Activated CD4-positive, alpha-beta T cell treated with anti-CD3 and anti-CD28 coated beads, Interleukin-10, Interleukin-2, amounts not matched to agents 100 ng/mL and 50 ng/mL, durations not matched to agents 16 hours and 8 hours (primary cell): ENCODE results near the gene SPAG17.

Source experiments
- DNase-seq: peaks from one replicate; pipeline ENCODE4 v3.0.0-alpha.2; 2020

The SPAG17 gene

DNA sequence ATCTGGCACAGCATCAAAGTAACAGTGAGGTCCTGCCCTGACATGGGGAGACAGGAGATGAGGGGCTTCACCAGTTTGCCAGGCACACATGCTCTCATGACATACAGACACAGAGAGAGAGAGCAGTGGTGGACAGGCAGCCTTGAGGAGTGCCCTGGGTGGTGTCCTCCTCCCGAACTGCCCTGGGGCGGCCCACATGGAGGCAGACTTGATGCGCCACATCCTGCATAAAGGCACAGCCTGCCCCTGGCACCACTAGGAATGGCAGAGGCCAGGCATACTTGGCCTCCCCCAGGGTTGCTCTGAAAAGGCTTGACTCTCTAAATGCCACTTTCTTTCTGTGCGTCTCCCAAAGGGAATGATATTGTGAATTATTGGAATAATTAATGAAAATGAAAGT, 67.5 kb downstream of the SPAG17 start:
- DNase-seq, result no peak

DNA sequence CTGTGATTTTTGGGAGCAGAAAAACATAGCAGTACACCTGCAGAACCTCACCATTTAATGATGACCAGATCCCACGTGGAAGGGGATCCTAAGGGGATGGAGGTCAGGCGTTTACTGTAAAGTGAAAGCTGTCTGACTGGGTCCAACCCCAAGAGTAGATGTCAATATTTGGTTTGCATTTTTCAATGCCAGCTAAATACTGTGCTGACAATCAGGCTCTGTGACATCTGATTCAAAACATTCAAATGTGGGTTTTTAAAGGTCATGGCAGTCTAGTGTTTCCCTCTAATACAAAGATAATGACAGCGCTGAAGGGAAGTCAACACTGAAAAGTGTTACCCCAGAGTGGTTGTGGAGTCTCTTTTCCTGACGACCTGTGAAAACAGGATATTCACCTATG, 68.1 kb downstream of the SPAG17 start:
- DNase-seq, result no peak

DNA sequence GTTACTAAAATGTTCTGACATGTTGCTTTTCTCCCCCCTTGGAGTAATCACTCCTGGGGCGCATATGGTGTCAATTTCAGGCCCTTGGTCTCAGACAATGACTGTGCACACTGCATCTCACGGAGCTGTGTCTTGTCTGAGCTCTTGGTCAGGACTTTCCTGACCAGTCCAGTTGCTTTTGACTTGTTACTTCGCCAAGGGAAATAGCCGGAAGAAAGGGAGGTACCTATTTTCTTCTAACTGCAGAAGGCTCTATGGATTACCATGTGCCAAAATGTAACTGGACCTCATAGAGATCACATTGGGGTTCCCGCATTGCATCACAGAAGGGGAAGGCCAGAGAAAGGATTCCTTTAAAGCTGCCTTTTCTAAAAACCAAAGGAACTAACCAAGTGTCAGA, 68.6 kb downstream of the SPAG17 start:
- DNase-seq, result no peak

DNA sequence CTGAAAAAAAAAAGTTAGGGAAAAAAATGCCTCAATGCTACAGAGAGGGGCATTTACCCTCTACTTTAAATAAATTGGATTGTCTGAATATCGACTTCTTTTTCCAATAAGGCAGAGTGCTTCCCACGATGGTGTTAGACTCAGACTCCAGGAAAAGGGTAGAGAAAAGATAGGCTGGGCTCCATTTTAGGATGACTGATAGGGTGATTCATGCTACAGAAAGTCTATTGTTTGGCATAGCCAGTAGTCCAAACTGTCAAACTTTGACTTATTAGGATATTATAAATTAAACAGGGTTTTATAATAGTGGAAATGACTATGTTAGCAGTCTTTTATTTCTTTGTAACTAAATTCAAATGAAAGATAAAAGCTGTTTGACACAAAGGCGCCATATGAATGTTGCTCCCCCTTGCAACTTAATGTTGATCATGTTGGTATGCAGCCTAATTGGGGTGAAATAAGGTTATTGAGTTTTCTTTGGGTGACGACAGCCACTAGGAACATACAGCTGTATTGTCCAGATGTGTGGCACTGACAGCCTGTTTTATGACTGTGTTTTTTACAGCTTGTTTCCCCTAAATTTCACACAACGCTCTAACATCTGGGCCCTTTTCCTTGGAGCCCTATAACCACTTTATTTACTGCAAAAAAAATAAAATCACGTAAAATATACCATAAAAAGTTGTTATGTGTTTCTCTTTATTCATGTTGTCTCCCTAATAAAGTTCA, 69.3 kb downstream of the SPAG17 start:
- DNase-seq, result no peak

DNA sequence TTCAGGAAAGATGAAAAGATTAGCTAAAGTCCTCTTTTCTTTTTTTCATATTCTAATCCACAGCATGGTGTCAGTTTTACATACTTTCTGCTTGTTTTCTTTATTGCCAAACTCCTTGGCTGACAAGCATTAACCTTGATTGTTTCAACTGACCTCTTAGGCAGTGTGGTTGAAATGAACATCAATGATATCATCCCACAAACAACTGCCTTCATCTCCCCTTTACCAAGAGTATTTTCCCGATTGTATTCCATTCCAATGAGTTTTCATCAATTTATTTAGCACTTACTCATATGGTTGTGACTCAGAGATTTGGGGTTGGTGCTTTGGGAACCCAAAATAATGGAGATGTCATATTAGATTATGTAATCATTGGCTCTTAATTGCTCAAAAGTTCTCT, 71.8 kb downstream of the SPAG17 start:
- no peak for DNase-seq

DNA sequence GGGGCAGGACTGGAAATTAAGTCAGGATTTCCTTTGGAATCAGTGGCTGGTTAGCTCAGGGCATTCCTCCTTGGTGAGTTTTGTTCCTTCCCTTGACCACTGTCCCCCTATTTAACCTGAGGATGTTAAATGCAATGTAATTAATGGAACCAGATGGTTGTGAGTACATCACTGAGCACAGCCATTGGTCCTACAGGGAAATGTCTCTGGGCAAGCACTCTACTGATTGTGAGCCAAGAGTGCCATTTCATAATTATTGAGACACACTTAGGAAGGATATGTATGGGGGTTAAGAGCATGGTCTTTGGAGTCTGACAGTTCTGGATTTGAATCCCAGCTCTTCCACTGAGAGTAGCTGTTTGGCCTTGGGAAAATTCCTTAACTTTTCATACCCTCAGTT, 74.4 kb downstream of the SPAG17 start:
- no peak for DNase-seq

DNA sequence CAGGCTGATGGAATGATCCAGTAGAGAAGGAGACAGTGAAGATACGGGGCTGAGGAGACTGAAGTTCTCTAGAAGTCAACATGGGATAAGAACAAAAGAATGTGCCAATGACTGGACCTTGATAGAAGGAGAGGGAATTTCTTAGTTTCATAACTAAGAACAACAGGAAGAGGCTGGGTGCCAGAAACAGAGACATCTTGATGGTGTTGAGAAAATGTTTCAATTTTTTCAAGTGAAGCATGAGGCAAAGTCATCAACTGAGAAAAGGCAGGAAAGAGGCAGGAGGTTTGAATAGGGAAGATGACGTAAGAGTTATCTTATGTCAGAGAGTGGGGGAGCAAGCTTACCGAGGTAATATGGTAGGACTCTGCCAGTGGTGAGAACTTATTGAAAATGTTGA, 80.1 kb downstream of the SPAG17 start:
- no peak for DNase-seq

DNA sequence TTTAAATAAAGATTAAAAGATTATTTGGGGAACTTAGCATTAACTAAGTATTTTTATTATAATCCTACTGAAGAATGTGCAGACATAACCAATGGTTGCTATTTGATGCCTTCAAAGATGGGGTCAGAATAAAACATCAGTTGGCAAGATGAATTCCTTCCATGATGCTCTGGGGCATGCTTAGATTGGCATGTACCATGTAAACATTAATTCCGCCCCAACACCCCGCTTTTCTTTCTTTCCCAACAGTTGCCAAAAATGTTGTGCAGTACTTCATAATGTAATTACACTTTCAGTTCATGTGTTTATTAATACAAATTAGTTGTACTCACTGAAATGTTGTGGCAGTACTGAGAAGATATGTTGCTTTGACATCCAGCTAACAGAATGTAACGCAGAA, 82.6 kb downstream of the SPAG17 start:
- no peak for DNase-seq

DNA sequence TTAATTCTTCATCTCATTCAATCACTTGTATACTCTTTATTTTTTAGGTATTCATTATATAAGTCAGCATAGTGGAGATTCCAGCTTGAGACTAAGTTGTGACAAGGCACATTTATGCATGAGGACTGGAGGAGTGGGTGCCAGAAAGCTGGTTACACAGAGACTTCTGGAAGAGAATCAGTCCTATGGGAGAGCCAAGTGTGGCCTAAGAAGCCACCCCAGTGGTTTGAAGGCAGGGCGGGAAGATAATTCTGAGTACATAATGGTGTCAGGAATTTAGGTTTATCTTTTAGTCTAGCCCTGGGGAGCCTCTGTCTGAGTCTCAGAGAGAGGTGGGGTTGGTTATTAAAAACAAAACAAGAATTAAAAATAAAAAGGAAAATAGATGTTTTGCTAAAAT, 83.0 kb downstream of the SPAG17 start:
- no peak for DNase-seq

DNA sequence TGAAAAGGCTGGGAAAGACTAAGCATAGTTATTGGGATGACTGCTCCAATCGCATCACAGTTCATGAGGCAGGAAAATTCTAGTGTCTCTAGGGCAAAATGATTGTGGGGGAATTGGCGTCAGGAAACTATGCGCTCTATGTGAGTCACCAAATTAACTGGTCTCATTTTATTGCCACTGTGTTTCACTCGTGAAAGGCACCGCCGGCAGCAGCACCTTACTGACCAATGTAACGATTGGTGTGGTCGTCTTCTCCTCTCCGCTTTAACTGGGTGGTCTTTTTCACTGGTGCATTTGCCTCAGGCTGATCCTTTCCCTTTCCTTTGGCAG, 83.5 kb downstream of the SPAG17 start:
- DNase-seq, result no peak

DNA sequence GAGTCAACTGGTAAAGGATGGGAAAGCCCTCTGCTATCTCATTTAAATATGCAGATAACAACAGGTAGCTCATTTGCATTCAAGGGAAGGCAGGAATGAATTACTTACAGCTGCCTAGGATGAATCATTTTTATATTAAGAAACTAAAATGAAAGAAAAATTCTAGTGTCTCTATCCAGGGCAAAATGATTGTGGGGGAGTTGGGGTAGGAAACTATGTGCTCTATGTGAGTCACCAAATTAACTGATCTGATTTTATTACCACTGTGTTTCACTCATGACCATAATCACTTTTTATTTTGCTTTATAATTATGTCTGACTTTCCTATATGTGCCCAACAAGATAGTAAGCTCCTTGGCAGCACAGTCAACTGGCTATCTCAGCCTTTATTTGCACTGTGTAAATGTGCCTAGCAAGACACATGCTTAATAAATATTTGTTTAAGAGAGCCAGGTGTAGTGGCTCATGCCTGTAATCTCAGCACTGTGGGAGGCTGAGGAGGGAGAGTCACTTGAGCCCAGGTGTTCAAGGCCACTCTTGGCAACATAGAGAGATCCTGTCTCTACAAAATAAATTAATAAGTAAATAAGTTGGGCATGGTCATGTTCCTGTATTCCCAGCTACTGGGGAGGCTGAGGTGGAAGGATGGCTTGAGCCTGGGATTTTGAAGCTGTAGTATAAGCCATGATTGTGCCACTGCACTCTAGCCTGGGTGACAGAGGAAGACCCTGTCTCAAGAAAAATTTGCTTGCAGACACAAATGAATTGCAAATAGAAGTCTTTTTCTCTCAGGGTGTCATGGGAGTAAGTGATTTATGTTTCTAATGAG, 84.1 kb downstream of the SPAG17 start:
- no peak for DNase-seq

DNA sequence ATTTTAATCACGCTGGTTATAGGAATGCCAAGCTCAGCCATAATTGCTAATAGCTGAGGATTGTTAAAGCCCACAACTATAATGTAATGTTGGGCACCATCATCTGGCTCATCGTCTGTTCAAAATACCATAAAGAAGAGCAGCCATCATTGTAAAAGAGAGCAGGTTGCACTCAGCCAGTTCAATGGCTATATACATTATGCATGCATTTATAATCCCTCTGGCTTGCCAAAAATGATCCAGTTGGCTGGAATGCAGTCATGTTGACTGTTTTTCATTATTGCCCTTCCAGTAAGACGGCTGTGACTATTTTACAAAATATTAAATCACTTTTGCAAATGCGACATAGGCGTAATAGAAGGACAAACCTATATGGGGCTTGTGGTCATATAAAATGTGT, 85.3 kb downstream of the SPAG17 start:
- no peak for DNase-seq

DNA sequence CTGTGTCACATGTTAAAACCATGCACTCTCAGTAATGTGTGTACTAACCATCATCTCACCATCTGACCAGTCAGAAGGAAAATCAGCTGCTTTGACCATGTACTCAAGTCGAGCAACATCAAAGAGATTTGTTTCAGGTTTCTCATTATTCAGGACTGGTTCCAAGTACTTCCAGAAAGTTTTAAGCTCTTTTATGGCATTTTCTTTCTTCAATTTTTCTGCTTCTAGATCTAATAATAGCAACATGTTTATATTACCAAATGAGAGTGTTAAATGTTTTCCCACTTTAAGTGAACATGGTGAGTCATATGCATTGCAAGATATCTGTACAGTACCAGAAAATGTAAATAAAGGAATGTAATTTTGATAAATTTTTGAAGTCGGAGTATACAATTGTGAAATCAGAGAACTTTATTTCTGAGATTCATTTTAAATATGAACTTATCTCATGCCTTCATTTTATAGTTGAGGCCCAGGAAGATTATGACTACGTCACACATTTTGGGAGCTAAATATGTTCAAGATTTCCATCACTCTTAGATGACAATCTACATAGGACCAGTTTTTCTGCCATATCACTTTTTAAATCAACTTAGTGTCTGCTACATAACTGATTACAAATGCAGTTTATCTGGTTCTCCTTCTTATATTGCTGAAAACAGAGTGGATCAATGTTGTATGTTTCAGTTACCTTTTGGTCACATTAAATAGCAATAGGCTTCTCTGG, 87.2 kb downstream of the SPAG17 start:
- no peak for DNase-seq

DNA sequence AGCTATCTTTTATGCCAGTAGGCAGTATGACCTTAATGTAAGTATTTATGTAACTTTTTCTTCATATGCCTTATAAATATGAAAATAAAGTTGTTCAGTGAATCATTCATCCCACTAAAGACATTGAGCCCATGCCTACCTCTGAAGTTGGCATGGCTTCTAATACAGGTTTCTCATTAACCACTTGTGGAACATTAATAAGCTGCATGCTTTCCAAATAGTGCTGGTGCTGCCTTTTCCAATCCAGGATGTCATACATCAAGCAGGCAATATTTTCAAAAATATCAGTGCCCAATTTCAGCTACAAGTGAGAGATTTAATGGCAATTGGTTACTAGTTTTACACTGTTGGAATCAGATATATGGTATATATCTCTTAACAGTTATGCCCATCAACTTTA, 92.0 kb downstream of the SPAG17 start:
- no peak for DNase-seq

DNA sequence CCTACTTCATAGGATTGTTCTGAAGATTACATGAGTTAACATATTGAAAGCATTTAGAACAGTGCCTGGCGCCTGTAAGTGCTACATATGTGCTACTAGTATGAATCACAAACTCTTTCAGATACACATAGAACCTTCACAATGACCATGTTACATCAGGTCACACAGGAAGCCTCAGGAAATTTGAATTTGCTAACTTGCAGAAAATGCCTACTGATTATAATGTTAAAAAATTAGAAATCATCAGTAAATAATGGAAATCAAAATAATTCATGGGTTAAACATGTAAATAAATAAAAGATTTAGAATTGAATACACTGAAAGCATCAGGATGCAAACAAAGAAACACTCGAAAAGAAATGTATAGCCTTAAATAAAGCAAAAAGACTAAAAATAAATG, 94.9 kb downstream of the SPAG17 start:
- no peak for DNase-seq

DNA sequence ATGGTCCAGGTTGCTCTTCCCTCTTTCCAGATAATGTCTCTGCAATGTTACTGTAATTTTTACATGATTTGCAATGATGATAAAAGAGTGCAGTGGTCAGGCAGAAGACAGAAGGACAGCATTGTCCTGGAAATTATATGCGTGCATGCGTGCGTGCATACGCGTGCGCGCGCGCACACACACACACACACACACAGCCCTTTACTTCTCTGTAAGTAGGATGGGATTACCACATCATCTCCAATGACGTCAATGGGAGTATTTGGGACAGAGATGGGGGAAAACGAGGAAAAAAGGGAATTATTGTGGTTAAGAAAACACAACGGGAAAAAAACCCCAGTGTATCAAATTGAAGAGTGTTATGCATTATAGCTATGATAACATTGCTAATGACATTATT, 99.7 kb downstream of the SPAG17 start:
- DNase-seq, result no peak

DNA sequence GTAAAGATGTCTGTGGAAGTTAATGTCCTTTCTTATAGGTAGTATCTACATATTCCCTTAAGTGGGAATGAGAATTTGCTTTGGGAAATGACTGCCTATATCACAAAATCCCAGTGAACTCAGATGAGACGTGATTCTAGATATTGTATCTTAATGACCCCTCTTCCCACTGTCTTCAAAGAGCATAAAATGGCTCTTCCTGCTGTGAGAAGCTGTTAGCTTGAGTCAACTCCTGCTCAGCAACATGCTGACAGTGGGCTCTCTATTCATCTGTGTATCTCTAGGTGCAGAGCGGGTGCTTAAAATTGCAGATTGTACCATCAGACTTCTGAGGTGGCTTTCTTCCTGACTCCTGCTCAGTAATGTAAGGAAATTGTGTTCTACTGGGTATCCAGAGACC, 100.6 kb downstream of the SPAG17 start:
- no peak for DNase-seq

DNA sequence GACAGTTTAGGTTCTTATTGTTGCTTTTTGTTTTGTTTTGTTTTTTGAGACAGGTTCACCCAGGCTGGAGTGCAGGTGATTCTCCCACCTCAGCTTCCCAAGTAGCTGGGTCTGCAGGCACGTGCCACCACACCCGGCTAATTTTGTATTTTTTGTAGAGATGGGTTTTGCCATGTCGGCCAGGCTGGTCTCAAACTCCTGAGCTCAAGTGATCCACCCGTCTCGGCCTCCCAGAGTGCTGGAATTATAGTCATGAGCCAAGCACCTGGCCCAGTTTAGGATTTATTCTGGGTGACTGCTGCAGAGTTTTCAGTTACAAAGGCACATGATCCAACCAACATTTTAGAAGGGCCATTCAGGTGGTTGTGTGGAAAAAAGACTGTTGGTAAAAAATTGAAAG, 102.0 kb downstream of the SPAG17 start:
- no peak for DNase-seq

DNA sequence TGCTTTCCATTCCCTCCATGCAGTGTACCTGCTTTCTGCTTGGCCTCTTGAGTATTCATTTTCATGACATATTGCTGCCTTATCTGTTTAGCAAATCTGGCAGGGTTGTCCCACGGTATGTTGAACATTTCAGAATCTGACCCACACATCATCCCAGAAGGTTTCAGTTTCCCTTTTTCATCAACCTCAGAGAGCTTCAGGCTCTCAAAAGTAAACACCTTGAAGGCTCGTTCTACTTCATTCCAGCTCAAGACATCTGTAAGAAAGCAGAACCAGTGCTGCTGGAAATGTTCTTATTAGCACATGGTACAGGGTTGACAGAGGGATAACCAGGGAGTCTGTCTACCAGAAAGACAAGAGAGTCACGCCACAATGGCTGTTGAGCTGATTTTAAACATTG, 103.6 kb downstream of the SPAG17 start:
- peak; percentile 16 for DNase-seq

DNA sequence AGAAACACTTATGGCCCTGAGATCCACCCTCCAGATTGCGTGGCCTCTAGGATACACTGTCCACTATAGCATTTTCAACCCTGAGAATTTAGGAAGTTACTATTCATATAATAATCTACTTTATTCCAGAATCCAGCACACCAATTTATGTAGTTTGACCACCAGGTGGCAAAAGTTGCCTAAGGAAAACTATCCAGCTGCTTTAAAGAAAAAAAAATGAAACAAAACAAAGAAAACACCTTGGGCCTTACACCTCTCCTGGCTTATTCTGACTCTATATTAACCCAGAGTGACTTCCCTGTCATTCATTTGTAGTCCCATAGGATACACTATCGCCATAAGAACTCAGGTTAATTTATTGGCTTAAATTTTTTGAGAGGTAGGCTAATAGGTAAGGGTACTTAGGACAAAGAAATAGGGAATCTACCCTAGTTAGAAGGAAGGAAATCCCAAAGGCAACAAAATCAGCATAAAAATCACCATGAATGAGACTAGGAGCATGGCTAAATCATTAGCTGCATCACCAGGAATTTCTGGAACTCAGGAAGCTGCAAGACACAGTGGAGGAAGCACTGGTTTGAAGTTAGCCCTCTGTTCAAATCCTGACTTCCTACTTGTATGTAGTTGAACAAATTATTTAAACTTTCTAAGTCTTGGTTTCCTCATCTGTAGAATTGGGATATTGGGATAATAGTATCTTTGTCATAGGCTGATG, 107.5 kb downstream of the SPAG17 start:
- peak; percentile 3 for DNase-seq

DNA sequence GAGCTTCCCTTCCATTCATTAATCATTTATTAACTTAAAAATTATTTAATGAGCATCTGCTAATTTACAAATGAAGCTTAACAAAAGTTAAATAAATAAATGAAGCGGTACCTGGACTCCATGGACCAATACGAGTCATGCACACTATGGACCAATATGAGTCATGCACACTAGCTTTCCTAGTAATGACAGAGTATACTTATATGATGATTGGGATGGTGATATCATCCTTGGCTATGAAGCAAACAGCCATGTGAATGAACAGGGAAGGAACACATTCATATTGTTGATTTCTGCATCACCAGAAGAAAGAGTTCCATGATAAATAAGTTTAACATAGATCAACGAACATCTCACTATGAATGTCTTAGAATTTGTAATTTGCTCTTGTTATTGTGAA, 109.9 kb downstream of the SPAG17 start:
- no peak for DNase-seq

DNA sequence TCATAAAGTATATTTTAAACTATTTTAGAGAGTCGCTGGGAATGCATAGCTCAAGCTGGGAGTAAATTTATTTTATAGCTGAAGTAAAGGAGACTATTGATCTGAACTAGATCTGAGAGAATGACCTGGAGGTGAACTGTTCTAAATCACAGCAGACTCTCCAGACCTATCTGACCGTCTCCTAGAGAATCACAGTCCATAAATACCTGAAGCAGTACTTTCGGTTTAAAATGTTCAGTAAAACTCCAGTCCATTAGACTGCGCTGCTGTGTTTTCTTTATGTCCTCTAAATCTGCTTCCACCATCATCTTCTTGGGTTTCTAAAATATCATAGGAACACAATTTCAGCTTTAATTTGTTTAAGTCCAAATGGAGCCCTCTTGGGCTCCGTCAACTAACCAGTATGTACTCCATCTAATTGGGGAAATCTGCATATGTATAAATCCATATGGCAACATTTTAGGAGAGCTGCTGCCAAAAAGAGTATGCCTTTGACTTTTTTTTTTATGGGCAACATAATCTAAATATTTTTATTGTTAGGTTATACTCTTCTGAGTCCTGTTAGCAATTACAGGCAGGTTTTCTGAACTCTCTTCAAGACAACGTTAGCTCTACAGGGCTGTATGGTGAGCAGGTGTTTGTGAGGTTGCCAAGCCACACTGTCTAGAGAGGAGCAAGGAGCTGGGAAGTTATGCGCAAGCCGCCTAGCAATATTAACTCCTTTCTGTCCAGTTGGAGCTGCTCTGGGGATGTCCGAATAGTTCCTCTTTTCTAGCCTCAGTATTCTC, 111.2 kb downstream of the SPAG17 start:
- no peak for DNase-seq

DNA sequence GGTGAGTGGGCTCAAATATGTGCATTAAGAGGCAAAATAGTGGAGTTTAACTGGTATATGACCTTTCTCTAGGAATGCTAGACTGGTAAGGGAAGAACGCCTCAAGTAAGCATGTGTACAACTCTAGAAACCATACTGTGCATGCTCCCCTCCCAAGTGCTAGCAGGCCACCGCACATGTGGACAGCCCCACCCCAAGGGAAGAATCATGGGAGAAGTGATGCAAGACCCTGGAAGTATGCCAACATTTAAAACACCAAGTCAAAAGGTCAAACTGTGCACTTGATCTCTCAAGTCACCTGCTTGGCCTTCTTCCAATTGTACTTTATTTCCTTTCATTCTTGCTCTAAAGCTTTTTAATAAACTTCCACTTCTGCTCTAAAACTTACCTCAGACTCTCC, 135.0 kb downstream of the SPAG17 start:
- DNase-seq, result no peak
